Caco-2 (cell line): ENCODE results near the gene UBE2B. TPM values are rescaled to one million over a fixed set of nuclear protein-coding genes. Genes with fewer than 3 reads are reported as not detected.

Source experiments
- BruUV-seq: library from RNA; stranded (reverse); fragments of 400-500 nt; replicated peaks from 2 replicates; lab custom pipeline; 2021; lab: Mats Ljungman, UMichigan
- CTCF ChIA-PET: fragments of 300-600 bp; sonication (Branson Sonifier 250); formaldehyde crosslinking; loops from one replicate; lab custom pipeline; 2022; ENCODE audit warnings: antibody characterized with exemption; lab: Charles Lee
- POLR2A ChIA-PET: fragments of 300-600 bp; sonication (Branson Sonifier 250); formaldehyde crosslinking; loops from one replicate; lab custom pipeline; 2022; ENCODE audit warnings: antibody characterized with exemption; lab: Charles Lee
- DNase-seq, 2 experiments: peaks; one replicate each; pipeline versions ENCODE4 v3.0.0 to v3.0.0-alpha.2; 2020 to 2022
- H3K27me3 ChIP-seq: replicated peaks from 2 replicates; pipeline ENCODE4 v1.6.0; 2011; ENCODE audit warnings: low read length; ENCODE audit not compliant: control insufficient read depth, insufficient read depth
- H3K36me3 ChIP-seq: 2 replicates; pipeline ENCODE4 v1.5.1; 2011; ENCODE audit warnings: low read length; ENCODE audit not compliant: control insufficient read depth, insufficient read depth
- H3K4me1 ChIP-seq: fragments of 250-450 bp; sonication (Bioruptor Pico); 2 replicates; pipeline ENCODE4 v1.5.1; 2020; ENCODE audit warnings: mild to moderate bottlenecking
- H3K4me3 ChIP-seq: 2 replicates; pipeline ENCODE4 v1.5.1; 2011; ENCODE audit warnings: low read depth, mild to moderate bottlenecking, control low read depth, low read length
- H3K9me3 ChIP-seq: fragments of 250-450 bp; sonication (Bioruptor Pico); 2 replicates; pipeline ENCODE4 v1.5.1; 2020; ENCODE audit warnings: mild to moderate bottlenecking, moderate library complexity
- H3K27ac Mint-ChIP-seq: one replicate; pipeline ENCODE4 v1.8.0; 2022; ENCODE audit warnings: mixed read lengths; ENCODE audit not compliant: unreplicated experiment
- H3K27me3 Mint-ChIP-seq: one replicate; pipeline ENCODE4 v1.8.0; 2022; ENCODE audit warnings: mixed read lengths; ENCODE audit not compliant: insufficient read depth, unreplicated experiment
- H3K36me3 Mint-ChIP-seq: one replicate; pipeline ENCODE4 v1.8.0; 2022; ENCODE audit warnings: mild to moderate bottlenecking, mixed read lengths; ENCODE audit not compliant: insufficient read depth, unreplicated experiment
- H3K4me1 Mint-ChIP-seq: one replicate; pipeline ENCODE4 v1.8.0; 2022; ENCODE audit warnings: low read depth, mixed read lengths; ENCODE audit not compliant: unreplicated experiment
- H3K4me3 Mint-ChIP-seq: one replicate; pipeline ENCODE4 v1.8.0; 2022; ENCODE audit warnings: mild to moderate bottlenecking, moderate library complexity, mixed read lengths; ENCODE audit not compliant: unreplicated experiment
- H3K9me3 Mint-ChIP-seq: one replicate; pipeline ENCODE4 v1.8.0; 2022; ENCODE audit warnings: mixed read lengths; ENCODE audit not compliant: unreplicated experiment
- intact Hi-C: fragments of 100-400 bp; cut with micrococcal nuclease; formaldehyde crosslinking; loops from one replicate; pipeline ENCODE4 v1.10.0; 2022; ENCODE audit not compliant: unreplicated experiment
- total RNA-seq: library from RNA; stranded (reverse); gene quantifications from 2 replicates; pipeline ENCODE4 v1.2.3, GENCODE V29; 2022
- TF ChIP-seq, protein P1 (sequence below), 2 experiments: fragments of 200-600 bp in 1 of 2; IDR thresholded peaks; 1 replicate in 1 of 2; 2 replicates in 1 of 2; pipeline versions ENCODE4 v1.5.1 to v1.8.0; 2011 to 2022; ENCODE audit warnings: antibody characterized with exemption in 1 of 2, control low read depth in 1 of 2, inconsistent platforms in 1 of 2, low read depth in 1 of 2, low read length in 1 of 2, mild to moderate bottlenecking in 1 of 2, moderate library complexity in 1 of 2; ENCODE audit not compliant: insufficient read depth in 1 of 2, severe bottlenecking in 1 of 2, unreplicated experiment in 1 of 2

UBE2B gene
- total RNA-seq, 1 experiment from 2014 or later, result 78.9 TPM

DNA sequence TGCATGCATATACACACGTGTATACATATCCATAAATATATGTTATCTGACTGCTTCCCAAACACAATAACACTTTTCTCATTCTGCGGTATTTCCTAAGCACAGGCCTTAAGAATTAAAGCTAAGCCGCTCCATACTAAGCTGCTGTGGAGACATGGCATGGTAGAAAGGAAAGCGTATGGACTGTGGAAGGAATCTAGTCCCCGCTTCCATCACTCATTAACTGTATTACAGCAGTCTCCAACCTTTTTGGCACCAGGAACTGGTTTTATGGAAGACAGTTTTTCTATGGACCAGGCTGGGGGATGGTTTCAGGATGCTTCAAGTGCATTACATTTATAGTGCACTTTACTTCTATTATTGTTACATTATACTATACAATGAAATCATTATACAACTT is 15.7 kb upstream of the UBE2B start:
- Mint-ChIP-seq H3K27me3 (no peaks in the 10 kb centered on the region), H3K9me3 (no peaks in the 10 kb centered on the region), H3K4me3 (no peak overlapping the region), H3K27ac (no peak overlapping the region), H3K4me1 (no peaks in the 10 kb centered on the region), H3K36me3 (no peaks in the 10 kb centered on the region)
- no peaks in the 10 kb centered on the region for H3K27me3 ChIP-seq
- DNase-seq, result no peak
- CTCF ChIA-PET, result no interaction called here
- intact Hi-C loops, result no loop called here
- H3K9me3 ChIP-seq, result no peaks in the 10 kb centered on the region
- POLR2A ChIA-PET, result interaction anchor here (0.7 kb wide), 1 partner anchor 37 kb away, joined by 3 read pairs; no protein-coding TSS in a partner anchor
- TF ChIP-seq, protein P1, sequence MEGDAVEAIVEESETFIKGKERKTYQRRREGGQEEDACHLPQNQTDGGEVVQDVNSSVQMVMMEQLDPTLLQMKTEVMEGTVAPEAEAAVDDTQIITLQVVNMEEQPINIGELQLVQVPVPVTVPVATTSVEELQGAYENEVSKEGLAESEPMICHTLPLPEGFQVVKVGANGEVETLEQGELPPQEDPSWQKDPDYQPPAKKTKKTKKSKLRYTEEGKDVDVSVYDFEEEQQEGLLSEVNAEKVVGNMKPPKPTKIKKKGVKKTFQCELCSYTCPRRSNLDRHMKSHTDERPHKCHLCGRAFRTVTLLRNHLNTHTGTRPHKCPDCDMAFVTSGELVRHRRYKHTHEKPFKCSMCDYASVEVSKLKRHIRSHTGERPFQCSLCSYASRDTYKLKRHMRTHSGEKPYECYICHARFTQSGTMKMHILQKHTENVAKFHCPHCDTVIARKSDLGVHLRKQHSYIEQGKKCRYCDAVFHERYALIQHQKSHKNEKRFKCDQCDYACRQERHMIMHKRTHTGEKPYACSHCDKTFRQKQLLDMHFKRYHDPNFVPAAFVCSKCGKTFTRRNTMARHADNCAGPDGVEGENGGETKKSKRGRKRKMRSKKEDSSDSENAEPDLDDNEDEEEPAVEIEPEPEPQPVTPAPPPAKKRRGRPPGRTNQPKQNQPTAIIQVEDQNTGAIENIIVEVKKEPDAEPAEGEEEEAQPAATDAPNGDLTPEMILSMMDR (IDR thresholded peaks at IDR 0.05; ENCODE audit: insufficient read depth in 1 of 2, low read depth in 1 of 2, low read length in 1 of 2, severe bottlenecking in 1 of 2, unreplicated experiment in 1 of 2), result no peak
- no peak overlapping the region for H3K4me3 ChIP-seq
- BruUV-seq, result no TSS peak
- no peaks in the 10 kb centered on the region for H3K36me3 ChIP-seq
- H3K4me1 ChIP-seq, result no peaks in the 10 kb centered on the region

DNA sequence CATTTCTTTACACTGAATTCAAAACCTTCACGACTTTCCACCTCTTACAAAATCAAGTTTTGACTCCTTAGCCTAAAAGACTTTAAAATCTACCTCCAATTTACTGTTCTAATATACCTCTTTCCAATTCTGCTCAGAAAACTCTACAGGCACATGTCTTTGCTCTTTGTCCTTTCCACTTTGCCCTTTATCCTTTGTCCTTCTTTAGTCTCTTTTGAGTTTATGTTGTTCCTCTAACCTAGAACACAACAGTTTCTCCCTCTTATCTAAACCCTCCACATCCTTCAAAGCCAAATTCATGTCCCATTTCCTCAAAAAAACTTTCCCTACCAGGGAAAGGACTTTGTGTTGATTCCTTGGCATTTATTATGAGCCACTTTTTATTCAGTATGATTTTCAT is 5.8 kb upstream of the UBE2B start:
- peaks cover 15% of the 10 kb centered on the region for H3K36me3 Mint-ChIP-seq
- H3K9me3 ChIP-seq, result no peaks in the 10 kb centered on the region
- no peak for DNase-seq
- intact Hi-C loops, result no loop called here
- CTCF ChIA-PET, result no interaction called here
- no peaks in the 10 kb centered on the region for H3K36me3 ChIP-seq
- H3K4me3 Mint-ChIP-seq, result no peak overlapping the region
- peaks cover 10% of the 10 kb centered on the region for H3K4me1 ChIP-seq
- H3K9me3 Mint-ChIP-seq, result no peaks in the 10 kb centered on the region
- TF ChIP-seq, protein P1 (IDR thresholded peaks at IDR 0.05; ENCODE audit: insufficient read depth in 1 of 2, low read depth in 1 of 2, low read length in 1 of 2, severe bottlenecking in 1 of 2, unreplicated experiment in 1 of 2), result no peak
- H3K27me3 ChIP-seq, result no peaks in the 10 kb centered on the region
- H3K27ac Mint-ChIP-seq, result no peak overlapping the region
- no peaks in the 10 kb centered on the region for H3K27me3 Mint-ChIP-seq
- no TSS peak for BruUV-seq
- H3K4me1 Mint-ChIP-seq, result peaks cover 18% of the 10 kb centered on the region
- H3K4me3 ChIP-seq, result no peak overlapping the region
- POLR2A ChIA-PET, result no interaction called here

DNA sequence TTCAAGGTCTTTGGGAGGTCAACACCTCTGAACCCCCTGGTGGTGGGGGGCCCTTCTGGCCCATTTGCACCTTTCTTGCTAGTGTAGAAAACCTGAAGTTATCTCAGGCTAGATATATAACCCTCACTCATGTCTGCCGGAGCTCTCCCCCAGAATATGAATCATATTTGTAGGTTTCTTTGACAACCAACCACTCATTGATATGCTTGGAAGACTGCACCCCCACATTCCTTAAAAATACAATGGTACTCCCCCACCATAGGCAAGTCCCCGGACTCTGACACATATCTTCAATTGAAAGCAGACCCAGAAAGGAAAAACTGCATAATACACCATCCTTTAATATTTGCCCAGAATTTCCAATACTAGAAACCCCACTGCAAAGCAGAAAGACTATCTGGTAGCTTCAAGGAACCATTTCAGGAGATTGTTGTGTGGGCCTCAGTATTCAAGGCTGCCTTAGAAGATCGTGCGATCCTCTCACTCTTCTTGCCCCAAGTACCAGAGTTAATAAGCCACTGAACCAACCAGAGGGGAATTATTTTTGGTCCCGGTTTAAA is 978 bp upstream of the UBE2B start:
- H3K27ac Mint-ChIP-seq, result peak overlapping the region; percentile 99
- H3K4me3 Mint-ChIP-seq, result peak overlapping the region; percentile 97
- intact Hi-C loops, result loop anchor here (5.0 kb wide), 4 partner anchors 68 to 157 kb away; partner anchors contain the start of genes JADE2 and PPP2CA
- BruUV-seq, result TSS peak; percentile 77
- Histone ChIP-seq H3K36me3 (peaks cover 2% of the 10 kb centered on the region), H3K4me3 (peak overlapping the region; percentile 98), H3K4me1 (peaks cover 10% of the 10 kb centered on the region), H3K27me3 (no peaks in the 10 kb centered on the region), H3K9me3 (no peaks in the 10 kb centered on the region)
- TF ChIP-seq, protein P1 (IDR thresholded peaks at IDR 0.05; ENCODE audit: insufficient read depth in 1 of 2, low read depth in 1 of 2, low read length in 1 of 2, severe bottlenecking in 1 of 2, unreplicated experiment in 1 of 2), result no peak
- DNase-seq, result no peak
- ChIA-PET POLR2A (interaction anchor here (1.0 kb wide), 1 partner anchor 45 kb away, joined by 3 read pairs; no protein-coding TSS in a partner anchor), CTCF (interaction anchor here (0.6 to 0.7 kb wide), 2 partner anchors 169 to 237 kb away, joined by 3 read pairs; no protein-coding TSS in a partner anchor)
- peaks cover 20% of the 10 kb centered on the region for H3K4me1 Mint-ChIP-seq
- H3K9me3 Mint-ChIP-seq, result no peaks in the 10 kb centered on the region
- peaks cover 52% of the 10 kb centered on the region for H3K36me3 Mint-ChIP-seq
- H3K27me3 Mint-ChIP-seq, result no peaks in the 10 kb centered on the region
